Esophagus squamous epithelium (tissue), 5 donors: ENCODE measurements around the gene STAT2. TPM values are rescaled to one million over a fixed set of nuclear protein-coding genes. Genes with fewer than 3 reads are reported as not detected.
"Not testable (repeated sequence)": the region's sequence is repeated elsewhere in the genome, so short reads cannot be mapped to it uniquely, and the experiment has no call there.

Experiments
- DNase-seq: peaks from one replicate; lab custom pipeline; 2025; lab: John Stamatoyannopoulos, UW
- H3K27ac ChIP-seq, 4 donors: fragments of 200-600 bp; sonication (generic); one replicate each; pipeline ENCODE4 v1.5.1; 2016 to 2019; ENCODE audit warnings: mild to moderate bottlenecking in 1 of 4
- H3K27me3 ChIP-seq, 4 donors: fragments of 200-600 bp; sonication (generic); 1 replicate in 3 of 4; 2 replicates in 1 of 4; pipeline versions ENCODE4 v1.5.1 to v1.6.0; 2017 to 2021; ENCODE audit warnings: antibody characterized with exemption in 1 of 4
- H3K36me3 ChIP-seq, 3 donors: fragments of 200-600 bp; sonication (generic); one replicate each; pipeline ENCODE4 v1.5.1; 2016 to 2019
- H3K4me1 ChIP-seq, 3 donors: fragments of 200-600 bp; sonication (generic); one replicate each; pipeline ENCODE4 v1.5.1; 2017 to 2019
- H3K4me3 ChIP-seq, 4 donors: fragments of 200-600 bp; sonication (generic); 1 replicate in 3 of 4; 2 replicates in 1 of 4; pipeline ENCODE4 v1.5.1; 2016 to 2019; ENCODE audit warnings: mild to moderate bottlenecking in 2 of 4, moderate library complexity in 1 of 4
- H3K9me3 ChIP-seq, 3 donors: fragments of 200-600 bp; sonication (generic); one replicate each; pipeline ENCODE4 v1.5.1; 2016 to 2019
- POLR2A ChIP-seq, 4 donors: fragments of 450-650 bp; IDR thresholded peaks; one replicate each; pipeline ENCODE4 v1.6.1; 2017; ENCODE audit warnings: antibody characterized with exemption in 4 of 4, mild to moderate bottlenecking in 4 of 4, moderate library complexity in 3 of 4
- WGBS, 2 donors: methylation state at CpG; one replicate each; pipeline ENCODE4 v1.1.5; 2018; 5-methylcytosine and 5-hydroxymethylcytosine counted together
- intact Hi-C: fragments of 100-400 bp; cut with DNase I; formaldehyde crosslinking; loops from one replicate; pipeline ENCODE4 v1.15.0; 2022
- total RNA-seq, 4 donors: library from RNA; depleted of rRNA; stranded (reverse); fragments of >200 nt; gene quantifications; one replicate each; pipeline ENCODE4 v1.1.0, GENCODE V29; 2016
- TF ChIP-seq, protein P1 (sequence below), 6 experiments: fragments of 450-650 bp in 4 of 6; fragments of 200-600 bp in 2 of 6; sonication (generic) in 2 of 6; IDR thresholded peaks; one replicate each; pipeline ENCODE4 v1.5.1; 2016 to 2019; ENCODE audit warnings: antibody characterized with exemption in 6 of 6, mild to moderate bottlenecking in 4 of 6, moderate library complexity in 4 of 6
- donor health status: DM: yes; HTN: yes; CAD: no.

Gene STAT2
- total RNA-seq, 4 donors from 2014 or later: 54.3 to 83.7 (median 62.4) TPM

DNA sequence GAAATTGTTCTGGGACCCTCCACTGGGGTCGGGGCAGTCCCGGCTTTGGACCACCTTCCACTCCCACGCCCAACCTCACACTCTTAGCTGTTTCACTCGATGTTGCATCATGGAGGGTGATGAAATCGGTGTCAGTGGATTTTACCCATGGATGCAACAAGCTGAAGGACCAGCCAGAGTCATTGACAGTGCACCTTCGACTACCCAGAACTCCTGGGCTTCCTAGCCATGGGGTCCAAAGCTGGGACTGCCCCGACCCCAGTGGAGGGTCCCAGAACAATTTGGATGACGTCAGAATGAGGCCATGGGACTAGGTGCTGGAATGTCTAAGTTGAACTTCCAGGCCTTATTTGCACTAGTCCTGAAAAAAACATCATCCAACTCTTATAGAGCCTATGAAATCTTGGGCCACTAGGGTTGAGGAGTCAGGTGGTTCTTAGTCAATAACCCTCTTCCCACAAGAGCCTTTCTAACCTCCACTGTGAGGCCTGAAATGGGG, 22.1 kb downstream of the STAT2 start:
- DNase-seq: no peak
- 71 to 73% methylated on average over 5 to 6 of the region's 8 CpGs for WGBS, 2 donors
- peaks cover 6 to 28% (median 15%) of the 10 kb centered on the region in 3 donors for H3K4me1 ChIP-seq
- no peak overlapping the region for H3K4me3 ChIP-seq
- H3K36me3 ChIP-seq: peaks cover 2 to 16% (median 4%) of the 10 kb centered on the region in 3 donors
- TF ChIP-seq POLR2A (IDR thresholded peaks at IDR 0.05): no peak
- TF ChIP-seq, protein P1, sequence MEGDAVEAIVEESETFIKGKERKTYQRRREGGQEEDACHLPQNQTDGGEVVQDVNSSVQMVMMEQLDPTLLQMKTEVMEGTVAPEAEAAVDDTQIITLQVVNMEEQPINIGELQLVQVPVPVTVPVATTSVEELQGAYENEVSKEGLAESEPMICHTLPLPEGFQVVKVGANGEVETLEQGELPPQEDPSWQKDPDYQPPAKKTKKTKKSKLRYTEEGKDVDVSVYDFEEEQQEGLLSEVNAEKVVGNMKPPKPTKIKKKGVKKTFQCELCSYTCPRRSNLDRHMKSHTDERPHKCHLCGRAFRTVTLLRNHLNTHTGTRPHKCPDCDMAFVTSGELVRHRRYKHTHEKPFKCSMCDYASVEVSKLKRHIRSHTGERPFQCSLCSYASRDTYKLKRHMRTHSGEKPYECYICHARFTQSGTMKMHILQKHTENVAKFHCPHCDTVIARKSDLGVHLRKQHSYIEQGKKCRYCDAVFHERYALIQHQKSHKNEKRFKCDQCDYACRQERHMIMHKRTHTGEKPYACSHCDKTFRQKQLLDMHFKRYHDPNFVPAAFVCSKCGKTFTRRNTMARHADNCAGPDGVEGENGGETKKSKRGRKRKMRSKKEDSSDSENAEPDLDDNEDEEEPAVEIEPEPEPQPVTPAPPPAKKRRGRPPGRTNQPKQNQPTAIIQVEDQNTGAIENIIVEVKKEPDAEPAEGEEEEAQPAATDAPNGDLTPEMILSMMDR (IDR thresholded peaks at IDR 0.05): no peak
- H3K27me3 ChIP-seq: no peaks in the 10 kb centered on the region
- no peak overlapping the region for H3K27ac ChIP-seq
- intact Hi-C loops: no loop called here
- no peaks in the 10 kb centered on the region for H3K9me3 ChIP-seq

DNA sequence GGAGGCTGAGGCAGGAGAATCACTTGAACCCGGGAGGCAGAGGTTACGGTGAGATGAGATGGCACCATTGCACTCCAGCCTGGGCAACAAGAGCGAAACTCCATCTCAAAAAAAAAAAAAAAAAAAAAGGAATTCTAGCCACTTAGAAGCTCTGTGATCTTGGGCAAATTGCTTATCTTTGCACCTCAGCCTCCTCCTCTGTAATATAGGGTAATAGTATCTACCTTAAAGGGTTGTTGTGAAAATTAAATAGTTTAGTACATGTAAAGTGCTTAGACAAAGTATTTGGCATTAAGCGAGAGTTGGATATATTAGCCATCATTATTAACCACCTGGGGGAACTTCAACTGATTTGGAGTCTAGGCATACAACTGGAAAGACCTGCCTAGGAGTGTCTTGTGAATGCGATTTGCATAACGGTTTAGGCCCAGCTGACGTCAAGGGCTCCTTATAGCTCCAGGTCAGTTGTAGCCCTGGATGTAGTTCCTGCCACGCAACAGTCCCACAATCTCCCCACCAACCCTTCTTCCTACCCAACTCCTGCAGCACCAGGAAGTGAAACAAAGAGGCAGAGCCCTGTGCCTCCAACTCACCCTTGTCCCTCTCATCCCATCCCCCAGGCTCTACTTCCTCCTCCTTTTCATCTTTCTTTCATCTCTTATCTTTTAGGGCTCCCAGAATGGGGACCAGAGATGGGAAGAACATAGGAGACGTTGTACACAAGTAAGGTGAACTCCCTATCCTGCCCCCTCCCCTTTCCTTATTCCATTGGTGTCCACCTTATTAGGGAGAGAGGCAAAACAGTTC, 23.3 kb downstream of the STAT2 start:
- no peaks in the 10 kb centered on the region for H3K27me3 ChIP-seq
- H3K9me3 ChIP-seq: no peaks in the 10 kb centered on the region
- no peak overlapping the region for H3K27ac ChIP-seq
- DNase-seq: no peak
- peaks cover 0 to 4% (median 0%) of the 10 kb centered on the region in 3 donors for H3K36me3 ChIP-seq
- no peak overlapping the region for H3K4me3 ChIP-seq
- no peak for TF ChIP-seq POLR2A (IDR thresholded peaks at IDR 0.05)
- TF ChIP-seq, protein P1 (IDR thresholded peaks at IDR 0.05): no peak
- intact Hi-C loops: no loop called here
- H3K4me1 ChIP-seq: peaks cover 7 to 31% (median 18%) of the 10 kb centered on the region in 3 donors
- WGBS, 2 donors: 80 to 81% methylated on average over 9 of the region's 9 CpGs

DNA sequence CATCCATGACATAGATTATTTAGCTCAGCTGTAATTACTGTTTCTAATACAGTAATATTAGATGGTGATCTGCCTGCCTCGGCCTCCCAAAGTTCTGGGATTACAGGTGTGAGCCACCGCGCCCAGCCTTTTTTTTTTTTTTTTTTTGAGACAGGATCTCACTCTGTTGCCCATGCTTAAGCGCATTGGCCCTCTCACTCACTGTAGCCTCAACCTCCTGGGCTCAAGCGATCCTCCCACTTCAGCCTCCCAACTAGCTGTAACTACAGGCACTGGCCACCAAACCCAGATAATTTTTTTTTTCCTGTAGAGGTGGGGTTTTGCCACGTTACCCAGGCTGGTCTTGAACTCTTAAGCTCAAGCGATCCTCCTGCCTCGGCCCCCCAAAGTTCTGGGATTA, 24.4 kb downstream of the STAT2 start:
- H3K4me1 ChIP-seq: peaks cover 7 to 31% (median 18%) of the 10 kb centered on the region in 3 donors
- DNase-seq, H3K4me3 ChIP-seq, H3K27ac ChIP-seq, H3K27me3 ChIP-seq, H3K36me3 ChIP-seq, intact Hi-C loops, H3K9me3 ChIP-seq: not testable (repeated sequence)
- 95 to 96% methylated on average over 6 to 8 of the region's 8 CpGs for WGBS, 2 donors

DNA sequence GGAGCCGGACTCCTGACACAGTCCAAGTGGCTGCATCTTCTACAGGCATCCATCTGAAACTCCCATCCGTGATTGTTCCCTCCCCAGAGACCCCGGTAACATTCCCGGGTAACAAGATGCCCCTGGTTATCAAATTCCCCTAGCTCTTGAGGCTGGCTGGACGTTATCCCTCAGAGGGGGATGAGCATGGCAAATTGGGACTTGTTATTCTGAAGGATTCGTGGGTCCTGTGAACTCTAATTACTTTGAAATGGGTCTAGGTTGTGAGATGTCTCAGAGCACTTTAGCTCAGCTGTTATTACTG, 25.5 kb downstream of the STAT2 start:
- H3K36me3 ChIP-seq: no peaks in the 10 kb centered on the region
- intact Hi-C loops: no loop called here
- H3K27ac ChIP-seq: peak overlapping the region; percentile 88 to 96 (median 96)
- DNase-seq: no peak
- H3K4me1 ChIP-seq: peaks cover 7 to 31% (median 18%) of the 10 kb centered on the region in 3 donors
- H3K9me3 ChIP-seq: no peaks in the 10 kb centered on the region
- WGBS, 2 donors: 8% methylated on average over 6 of the region's 6 CpGs
- peak overlapping the region; percentile 41 to 82 (median 66) for H3K4me3 ChIP-seq
- H3K27me3 ChIP-seq: no peaks in the 10 kb centered on the region
- no peak for TF ChIP-seq POLR2A (IDR thresholded peaks at IDR 0.05)
- TF ChIP-seq, protein P1 (IDR thresholded peaks at IDR 0.05): no peak

DNA sequence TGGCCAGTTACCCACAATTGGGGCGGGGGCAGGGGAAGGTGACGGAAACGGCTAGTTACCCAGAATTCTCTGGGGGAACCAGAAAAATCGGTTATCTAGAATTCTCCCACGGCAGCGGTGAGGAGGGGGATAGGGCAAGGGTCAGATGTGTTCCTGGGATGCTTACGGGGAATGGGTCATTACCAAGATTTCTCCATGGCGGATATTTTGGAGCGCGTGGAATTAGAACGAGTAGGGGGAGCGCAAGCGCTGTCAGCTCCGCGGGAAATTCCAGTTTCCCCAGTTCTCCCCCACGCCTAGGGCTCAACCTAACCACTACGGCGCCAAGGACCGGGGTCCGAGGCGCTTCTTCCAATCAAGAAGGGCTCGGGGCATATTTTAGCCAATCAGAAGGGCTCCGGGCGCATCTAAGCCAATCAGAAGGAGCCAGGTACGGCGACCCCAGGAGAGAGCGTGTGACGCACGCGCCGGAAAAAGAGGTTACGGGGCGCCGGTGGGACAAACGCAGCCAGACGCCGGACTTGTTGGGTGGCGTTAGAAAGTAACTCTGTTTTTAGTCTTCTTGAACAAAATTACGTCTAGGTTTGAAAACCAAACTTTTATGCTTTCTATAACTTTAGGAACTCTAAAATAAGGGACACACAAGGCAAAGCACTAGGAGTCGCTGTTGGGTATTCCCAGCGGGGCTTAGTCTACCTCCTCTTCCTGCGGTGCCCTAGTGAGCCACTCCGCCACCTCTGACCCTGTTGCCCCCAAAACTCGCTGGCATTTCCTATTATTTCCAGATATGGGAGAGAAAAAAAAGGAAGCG, 26.0 kb downstream of the STAT2 start, which contains the start of gene PAN2:
Gene PAN2 (minus strand): TSS at position 322 of the 811 bp plus-strand sequence. CDS start 906 bp downstream, outside the sequence.
- intact Hi-C loops: no loop called here
- peak; percentile 86 for DNase-seq
- peak within 1 kb of the TSS; percentile 88 to 96 (median 96) for H3K27ac ChIP-seq
- H3K4me1 ChIP-seq: peaks cover 7 to 28% (median 15%) of the 10 kb centered on the region in 3 donors
- H3K36me3 ChIP-seq: no peaks in the 10 kb centered on the region
- TF ChIP-seq POLR2A (IDR thresholded peaks at IDR 0.05): peak in 3 of 4 donors; percentile 23 to 78 (median 39)
- TF ChIP-seq, protein P1 (IDR thresholded peaks at IDR 0.05): peak; percentile 46 to 71 (median 59)
- WGBS, 2 donors: 0 to 1% methylated on average over 34 to 44 of the region's 45 CpGs
- H3K27me3 ChIP-seq: no peaks in the 10 kb centered on the region
- H3K4me3 ChIP-seq: peak within 1 kb of the TSS; percentile 41 to 82 (median 66)
- no peaks in the 10 kb centered on the region for H3K9me3 ChIP-seq
